Lower leg skin (tissue), 4 donors: ENCODE data around the gene TMEM132E. TPM values are rescaled to one million over a fixed set of nuclear protein-coding genes. Genes with fewer than 3 reads are reported as not detected.

Experiments
- DNase-seq, 2 donors: peaks; one replicate each; pipeline ENCODE4 v3.0.0-alpha.2; 2019; ENCODE audit warnings: low spot score in 2 of 2
- H3K4me3 ChIP-seq: fragments of 200-600 bp; sonication (generic); 2 replicates; pipeline ENCODE4 v1.5.1; 2017; ENCODE audit warnings: mild to moderate bottlenecking, low read depth; ENCODE audit not compliant: poor library complexity, severe bottlenecking
- CTCF ChIP-seq, 3 donors: fragments of 450-650 bp; IDR thresholded peaks; one replicate each; pipeline ENCODE4 v1.5.1; 2016; ENCODE audit warnings: antibody characterized with exemption in 3 of 3, mild to moderate bottlenecking in 3 of 3, moderate library complexity in 2 of 3
- POLR2A ChIP-seq, 2 donors: fragments of 450-650 bp; IDR thresholded peaks; one replicate each; pipeline ENCODE4 v1.6.1; 2016 to 2017; ENCODE audit warnings: antibody characterized with exemption in 2 of 2, mild to moderate bottlenecking in 1 of 2, moderate library complexity in 1 of 2
- WGBS, 2 donors: methylation state at CpG; one replicate each; pipeline ENCODE4 v1.1.5; 2018; 5-methylcytosine and 5-hydroxymethylcytosine counted together
- intact Hi-C: fragments of 100-400 bp; cut with DNase I; formaldehyde crosslinking; loops from one replicate; pipeline ENCODE4 v1.15.0; 2023; ENCODE audit warnings: low total_unique reads
- total RNA-seq, 4 donors: library from RNA; depleted of rRNA; stranded (reverse); fragments of >200 nt; gene quantifications; one replicate each; pipeline ENCODE4 v1.1.0, GENCODE V29; 2016

Gene TMEM132E
- total RNA-seq, 4 donors from 2014 or later, result 0.10 TPM; not detected in 3

GRCh38 chr17:34572483-34572882 lies 6.9 kb upstream of the TMEM132E start:
- DNase-seq, result no peak
- intact Hi-C loops, result no loop called here
- TF ChIP-seq CTCF (IDR thresholded peaks at IDR 0.05), result no peak
- no peak for TF ChIP-seq POLR2A (IDR thresholded peaks at IDR 0.05)
- no peak overlapping the region for H3K4me3 ChIP-seq
- 58 to 78% methylated on average over 1 of the region's 1 CpG for WGBS, 2 donors

- TF ChIP-seq POLR2A (IDR thresholded peaks at IDR 0.05) (no peak), CTCF (IDR thresholded peaks at IDR 0.05) (no peak)
- H3K4me3 ChIP-seq, result no peak overlapping the region
- WGBS, 2 donors, result 81 to 82% methylated on average over 5 of the region's 5 CpGs
- no peak for DNase-seq
- intact Hi-C loops, result no loop called here
These were observed 4.2 kb upstream of the TMEM132E start for GRCh38 chr17:34575182-34575581.

- no peak for TF ChIP-seq POLR2A (IDR thresholded peaks at IDR 0.05)
- TF ChIP-seq CTCF (IDR thresholded peaks at IDR 0.05), result no peak
- intact Hi-C loops, result no loop called here
- WGBS, 2 donors, result 24 to 59% methylated on average over 3 of the region's 3 CpGs
- H3K4me3 ChIP-seq, result no peak overlapping the region
- no peak for DNase-seq
These were observed 1.4 kb upstream of the TMEM132E start for GRCh38 chr17:34578016-34578415.

GRCh38 chr17:34578656-34579016 lies 746 bp upstream of the TMEM132E start:
- DNase-seq, result no peak
- TF ChIP-seq CTCF (IDR thresholded peaks at IDR 0.05), result no peak
- TF ChIP-seq POLR2A (IDR thresholded peaks at IDR 0.05), result no peak
- intact Hi-C loops, result no loop called here
- WGBS, 2 donors, result 16 to 17% methylated on average over 11 of the region's 11 CpGs
- no peak overlapping the region for H3K4me3 ChIP-seq

GRCh38 chr17:34579979-34580684 lies 750 bp downstream of the TMEM132E start:
- no peak for DNase-seq

More at GRCh38 chr17:34579979-34580684, 750 bp downstream of the TMEM132E start:
- no peak for TF ChIP-seq POLR2A (IDR thresholded peaks at IDR 0.05)
- no peak for TF ChIP-seq CTCF (IDR thresholded peaks at IDR 0.05)
- peak overlapping the region; percentile 23 for H3K4me3 ChIP-seq
- intact Hi-C loops, result no loop called here
- WGBS, 2 donors, result 3 to 4% methylated on average over 24 to 29 of the region's 52 CpGs
